HUES48 (cell line): ENCODE data around the gene INSRR.
A peak's percentile ranks its signal among the peaks of the same experiment; 100 is the strongest.

Experiments
- H3K27ac ChIP-seq: one replicate; pipeline ENCODE4 v1.7.0; 2013; ENCODE audit warnings: low read depth, low read length, inconsistent platforms
- H3K27me3 ChIP-seq: 2 replicates; pipeline ENCODE4 v1.6.1; 2013; ENCODE audit warnings: mild to moderate bottlenecking, low read length; ENCODE audit not compliant: control insufficient read depth, insufficient read depth
- H3K36me3 ChIP-seq: 2 replicates; pipeline ENCODE4 v1.6.1; 2013; ENCODE audit warnings: low read length; ENCODE audit not compliant: control insufficient read depth, insufficient read depth
- H3K4me1 ChIP-seq: 2 replicates; pipeline ENCODE4 v1.6.1; 2013; ENCODE audit warnings: mild to moderate bottlenecking, low read length; ENCODE audit not compliant: control insufficient read depth, insufficient read depth
- H3K4me3 ChIP-seq: 2 replicates; pipeline ENCODE4 v1.5.1; 2013; ENCODE audit warnings: mild to moderate bottlenecking, low read depth, low read length
- H3K9ac ChIP-seq: 2 replicates; pipeline ENCODE4 v1.6.1; 2013; ENCODE audit warnings: mild to moderate bottlenecking, low read depth, low read length, moderate library complexity
- H3K9me3 ChIP-seq: 2 replicates; pipeline ENCODE4 v1.6.1; 2013; ENCODE audit warnings: low read length; ENCODE audit not compliant: control insufficient read depth, insufficient read depth

Gene INSRR

DNA sequence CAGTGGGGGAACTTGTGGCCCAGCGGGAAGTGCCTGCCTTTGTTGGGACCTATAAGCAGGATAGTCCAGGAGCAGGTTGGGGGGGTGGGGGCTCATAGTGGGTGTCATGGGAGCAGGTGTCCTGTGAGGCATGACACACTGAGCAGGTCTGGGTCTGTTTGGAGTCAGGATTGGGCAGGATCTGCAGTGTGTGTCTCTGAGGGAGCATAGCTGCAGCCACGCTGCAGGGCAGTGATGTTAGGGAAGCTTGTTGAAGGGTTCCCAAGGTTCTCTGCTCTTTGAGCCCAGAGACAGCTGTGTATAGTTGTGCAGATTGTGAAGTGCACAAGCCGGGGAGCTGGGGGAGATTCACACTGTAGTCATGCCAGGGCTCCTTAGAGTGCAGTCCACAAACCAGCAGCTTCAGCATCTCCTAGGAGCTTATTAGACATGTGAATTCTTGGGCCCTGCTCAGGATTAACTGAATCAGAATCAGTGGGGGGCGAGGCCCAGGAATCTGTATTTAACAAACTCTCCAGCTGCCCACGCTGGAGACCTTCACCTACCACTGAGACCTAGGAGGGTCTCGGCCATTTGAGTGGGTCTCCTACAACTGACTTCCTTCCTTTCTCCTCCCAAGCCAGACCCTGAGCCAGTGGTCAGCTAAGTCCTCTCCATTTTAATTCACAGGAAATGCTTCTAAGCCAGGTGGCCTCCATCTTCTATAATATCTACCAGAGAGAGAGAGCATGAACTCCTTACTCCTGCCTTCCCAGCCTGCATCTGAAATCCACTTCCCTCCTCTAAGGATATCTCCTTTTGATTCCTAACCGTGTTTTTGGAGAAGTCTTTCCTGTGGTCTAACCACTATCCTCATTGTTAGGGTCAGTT is 11.1 kb downstream of the INSRR start:
- Histone ChIP-seq H3K36me3 (no peaks in the 10 kb centered on the region), H3K9me3 (no peaks in the 10 kb centered on the region), H3K9ac (no peak overlapping the region), H3K27ac (no peak overlapping the region), H3K4me1 (peaks cover 6% of the 10 kb centered on the region; the same call in 1 of the 2 replicates), H3K27me3 (peaks cover 97% of the 10 kb centered on the region), H3K4me3 (peak overlapping the region; percentile 53; the same call in 1 of the 2 replicates)

DNA sequence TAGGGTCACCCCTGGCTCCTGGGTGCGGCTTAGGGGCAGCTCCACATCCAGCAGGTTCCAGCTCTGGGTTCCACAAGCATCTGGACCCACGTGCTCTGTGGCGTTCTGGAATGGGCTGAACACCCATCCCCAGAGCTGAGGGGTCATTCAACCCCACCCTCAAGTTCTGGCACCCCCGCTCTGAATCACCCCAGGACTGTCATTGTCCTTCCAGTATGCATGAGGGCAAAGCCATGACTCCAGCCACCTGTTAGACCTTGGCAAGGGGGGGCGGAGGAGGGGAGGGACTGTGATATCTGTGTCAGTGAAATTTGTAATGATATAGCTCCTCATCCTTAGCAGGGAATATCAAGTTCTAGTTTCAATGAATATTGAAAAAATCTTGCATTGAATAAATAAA is 12.3 kb downstream of the INSRR start:
- Histone ChIP-seq H3K9ac (no peak overlapping the region), H3K9me3 (no peaks in the 10 kb centered on the region), H3K36me3 (no peaks in the 10 kb centered on the region), H3K27ac (no peak overlapping the region), H3K4me1 (peaks cover 6% of the 10 kb centered on the region; the same call in 1 of the 2 replicates), H3K4me3 (no peak overlapping the region), H3K27me3 (peaks cover 98% of the 10 kb centered on the region)

DNA sequence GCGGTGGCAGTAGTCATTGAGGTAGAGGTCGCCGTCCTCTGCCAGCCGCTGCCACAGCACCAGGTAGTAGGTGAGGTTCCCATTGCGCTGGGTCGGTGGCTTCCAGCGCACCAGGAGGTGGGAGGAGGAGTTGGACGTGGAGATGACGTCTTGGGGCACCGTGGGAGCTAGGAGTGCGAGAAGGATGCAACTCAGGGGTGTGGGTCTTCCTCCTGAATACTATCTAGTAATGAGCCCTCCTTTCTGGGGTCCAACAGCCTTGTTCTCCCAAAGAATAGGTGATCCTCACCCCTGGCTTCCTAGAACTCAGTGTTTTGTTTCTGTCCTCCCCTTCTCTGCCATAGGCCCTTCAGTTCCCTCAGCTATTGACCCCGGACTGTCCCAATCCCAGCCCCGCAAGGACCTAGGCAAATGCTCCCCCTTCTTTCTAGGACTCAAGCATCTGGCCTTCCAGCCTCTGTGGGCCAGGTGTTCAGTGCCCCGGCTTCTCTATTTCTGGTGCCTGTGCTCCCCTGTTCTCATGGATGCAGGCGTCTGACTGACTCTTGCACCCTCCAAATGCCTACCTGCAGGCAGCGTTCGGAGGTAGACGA is 12.9 kb downstream of the INSRR start:
- peak overlapping the region; percentile 39; the same call in 1 of the 2 replicates for H3K4me3 ChIP-seq
- peaks cover 6% of the 10 kb centered on the region; the same call in 1 of the 2 replicates for H3K4me1 ChIP-seq
- no peak overlapping the region for H3K9ac ChIP-seq
- H3K36me3 ChIP-seq = no peaks in the 10 kb centered on the region
- no peak overlapping the region for H3K27ac ChIP-seq
- no peaks in the 10 kb centered on the region for H3K9me3 ChIP-seq
- peaks cover 95% of the 10 kb centered on the region for H3K27me3 ChIP-seq

DNA sequence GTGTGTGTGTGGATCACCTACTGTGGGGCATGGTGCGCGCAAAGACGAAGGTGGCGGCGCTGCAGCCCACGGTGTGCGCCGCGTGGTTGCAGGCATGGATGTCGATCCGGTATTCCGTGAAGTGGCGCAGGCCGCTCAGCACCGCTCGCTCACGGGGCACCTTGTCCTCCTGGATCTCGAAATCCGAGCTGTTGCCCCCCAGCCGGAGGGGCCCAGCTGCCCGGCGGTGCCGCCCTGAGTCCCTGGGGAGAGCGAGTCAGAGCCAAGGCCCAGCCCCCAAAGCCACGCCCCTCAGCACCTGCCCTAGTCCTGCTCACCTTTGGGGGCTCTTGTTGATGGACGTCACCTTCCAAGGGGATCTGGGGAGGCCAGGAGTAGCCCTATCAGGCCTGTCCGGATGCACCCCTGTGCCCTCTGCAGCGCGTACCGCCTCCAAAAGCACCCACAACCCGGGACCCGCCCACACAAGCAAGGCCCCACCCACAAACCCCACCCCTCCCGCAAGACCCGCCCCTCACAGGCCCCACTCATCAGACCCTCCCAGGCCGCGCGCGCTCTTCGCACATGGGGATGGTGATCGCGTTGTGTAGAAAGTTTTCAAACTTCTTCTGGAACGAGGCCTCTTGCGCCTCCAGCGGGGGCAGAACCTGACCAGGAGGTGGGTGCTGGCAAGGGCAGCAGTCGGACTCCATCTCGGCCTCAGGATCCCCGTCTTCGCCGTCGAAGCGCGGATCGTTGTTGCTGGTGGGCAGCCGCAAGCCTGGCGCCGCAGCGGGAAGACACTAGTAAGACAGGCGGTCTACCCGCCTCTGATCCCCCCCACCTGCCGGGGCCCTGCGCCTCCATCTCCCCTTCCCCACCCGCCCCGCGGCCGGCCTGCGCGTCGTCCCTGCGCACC is 13.6 kb downstream of the INSRR start:
- peak overlapping the region; percentile 56 for H3K4me3 ChIP-seq
- H3K27ac ChIP-seq = no peak overlapping the region
- H3K9ac ChIP-seq = no peak overlapping the region
- H3K4me1 ChIP-seq = peaks cover 6% of the 10 kb centered on the region; the same call in 1 of the 2 replicates
- peaks cover 90% of the 10 kb centered on the region for H3K27me3 ChIP-seq
- H3K36me3 ChIP-seq = no peaks in the 10 kb centered on the region
- no peaks in the 10 kb centered on the region for H3K9me3 ChIP-seq

DNA sequence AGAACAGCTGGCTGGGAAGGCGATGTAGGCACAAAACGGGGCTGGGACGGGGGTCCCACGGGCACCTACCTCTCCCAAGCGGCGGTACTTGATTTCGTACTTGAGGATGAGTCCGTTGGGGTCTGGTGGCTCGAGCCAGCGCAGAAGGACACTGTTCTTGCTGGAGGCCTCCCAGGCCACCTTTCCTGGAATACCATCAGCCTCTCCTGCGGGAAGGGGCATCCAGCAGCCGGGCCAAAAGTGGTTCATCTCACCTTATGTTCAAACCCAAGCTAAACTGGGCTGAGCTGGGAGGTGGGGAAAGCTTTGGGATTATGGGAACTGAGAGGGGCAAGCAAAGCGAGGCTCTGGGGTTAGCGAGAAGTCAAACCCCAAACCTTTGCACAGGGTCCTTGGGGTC is 14.3 kb downstream of the INSRR start:
- Histone ChIP-seq H3K9me3 (no peaks in the 10 kb centered on the region), H3K4me3 (peak overlapping the region; percentile 56), H3K27me3 (peaks cover 83% of the 10 kb centered on the region), H3K9ac (no peak overlapping the region), H3K36me3 (no peaks in the 10 kb centered on the region), H3K27ac (no peak overlapping the region), H3K4me1 (peaks cover 6% of the 10 kb centered on the region; the same call in 1 of the 2 replicates)

DNA sequence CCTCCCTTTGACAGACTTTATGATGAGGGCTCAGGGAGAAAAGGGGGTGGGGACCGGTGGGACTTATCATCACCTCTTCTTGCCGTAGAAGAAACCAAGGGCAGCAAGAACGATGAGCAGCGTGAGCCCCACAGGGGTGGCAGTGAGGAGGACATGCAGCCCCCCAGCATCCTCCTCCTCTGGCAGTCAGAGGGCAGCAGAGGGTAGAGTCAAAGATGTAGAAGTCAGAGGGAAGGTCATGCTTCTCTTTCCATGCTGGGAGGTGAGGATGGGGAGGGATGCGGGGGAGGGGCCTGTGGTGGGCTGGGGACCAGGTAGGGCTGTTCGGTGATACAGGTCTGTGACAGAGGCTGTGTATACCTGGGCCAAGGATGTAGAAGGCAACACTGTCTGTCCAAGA is 14.8 kb downstream of the INSRR start:
- no peaks in the 10 kb centered on the region for H3K9me3 ChIP-seq
- no peaks in the 10 kb centered on the region for H3K36me3 ChIP-seq
- H3K27ac ChIP-seq = no peak overlapping the region
- peaks cover 7% of the 10 kb centered on the region; the same call in 1 of the 2 replicates for H3K4me1 ChIP-seq
- peaks cover 78% of the 10 kb centered on the region for H3K27me3 ChIP-seq
- no peak overlapping the region for H3K4me3 ChIP-seq
- no peak overlapping the region for H3K9ac ChIP-seq

DNA sequence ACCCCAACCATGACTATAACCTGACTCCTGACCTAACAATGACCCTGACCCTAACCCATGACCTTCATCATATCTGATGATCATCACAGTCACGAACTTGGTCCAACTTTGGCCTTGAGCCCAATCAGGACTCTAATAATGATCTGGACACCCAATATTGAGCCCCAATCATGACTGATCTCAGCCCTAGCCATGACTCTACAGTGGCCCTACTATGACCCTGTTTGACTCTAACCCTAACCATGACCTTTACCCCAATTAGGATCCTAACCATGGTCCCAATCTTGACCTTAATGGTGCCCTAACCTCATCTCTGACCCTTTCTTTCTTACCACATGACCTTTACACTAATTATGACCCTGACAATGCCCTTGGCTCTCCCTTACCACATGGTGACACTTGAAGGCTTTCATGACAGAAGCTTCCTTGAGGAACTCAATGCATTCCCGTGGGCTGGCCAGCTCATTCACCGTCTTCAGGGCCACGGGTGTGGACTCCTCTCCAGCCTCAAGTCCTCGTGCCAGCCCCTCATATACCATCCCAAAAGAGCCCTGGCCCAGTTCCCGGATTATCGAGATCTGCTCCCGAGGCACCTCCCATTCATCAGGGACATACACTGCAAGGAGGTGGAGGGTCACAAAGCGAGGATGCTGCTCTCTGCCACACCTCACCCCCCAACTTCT is 16.2 kb downstream of the INSRR start:
- Histone ChIP-seq H3K27ac (no peak overlapping the region), H3K27me3 (peaks cover 66% of the 10 kb centered on the region), H3K4me1 (peaks cover 6% of the 10 kb centered on the region; the same call in 1 of the 2 replicates), H3K9me3 (no peaks in the 10 kb centered on the region), H3K9ac (no peak overlapping the region), H3K4me3 (no peak overlapping the region), H3K36me3 (no peaks in the 10 kb centered on the region)

DNA sequence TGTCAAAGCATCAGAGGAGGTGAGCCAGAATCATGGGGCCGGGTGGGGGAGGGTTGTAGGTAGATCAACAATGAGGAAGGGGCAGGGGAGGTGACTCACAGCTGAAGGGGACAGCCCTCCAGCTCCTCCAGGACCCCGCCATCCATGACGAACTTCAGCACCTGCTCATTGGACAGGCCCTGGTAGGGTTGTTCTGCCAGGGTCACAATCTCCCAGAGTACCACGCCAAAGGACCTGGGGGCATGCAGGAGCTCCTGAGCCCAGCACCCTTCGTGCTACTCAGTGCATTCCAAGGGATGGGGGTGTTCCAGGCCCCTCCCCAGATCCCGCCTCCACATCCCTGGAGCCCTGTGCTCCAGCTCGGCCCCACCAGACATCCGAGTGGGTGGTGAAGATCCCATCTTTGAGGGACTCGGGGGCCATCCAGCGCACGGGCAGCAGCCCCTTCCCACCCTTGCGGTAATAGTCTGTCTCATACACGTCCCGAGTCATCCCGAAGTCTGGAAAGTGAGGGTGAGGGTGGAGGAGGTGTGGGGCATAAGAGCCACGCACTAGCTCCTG is 17.5 kb downstream of the INSRR start:
- no peak overlapping the region for H3K27ac ChIP-seq
- H3K9ac ChIP-seq = no peak overlapping the region
- peaks cover 6% of the 10 kb centered on the region; the same call in 1 of the 2 replicates for H3K4me1 ChIP-seq
- no peak overlapping the region for H3K4me3 ChIP-seq
- H3K27me3 ChIP-seq = peaks cover 61% of the 10 kb centered on the region
- no peaks in the 10 kb centered on the region for H3K9me3 ChIP-seq
- no peaks in the 10 kb centered on the region for H3K36me3 ChIP-seq

DNA sequence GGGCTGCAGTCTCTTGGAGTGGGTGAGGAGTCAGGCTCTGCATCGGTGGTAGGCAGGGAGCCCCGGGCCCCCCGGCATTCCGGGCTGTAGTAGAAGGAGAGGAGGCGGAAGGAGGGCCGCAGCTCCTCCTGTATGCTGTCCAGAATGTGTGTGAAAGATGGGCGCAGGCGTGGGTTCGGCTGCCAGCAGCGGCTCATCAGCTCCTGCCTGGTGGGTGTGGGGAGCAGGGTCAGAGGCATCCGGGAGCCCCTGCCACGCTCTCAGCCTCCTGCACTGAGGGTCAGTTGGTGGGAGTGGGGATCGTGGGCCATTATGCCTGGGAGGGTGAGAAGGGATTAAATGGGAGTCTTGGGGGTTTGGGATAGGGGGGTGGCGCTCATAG is 18.0 kb downstream of the INSRR start:
- Histone ChIP-seq H3K4me3 (no peak overlapping the region), H3K9me3 (no peaks in the 10 kb centered on the region), H3K27me3 (peaks cover 56% of the 10 kb centered on the region), H3K9ac (no peak overlapping the region), H3K27ac (no peak overlapping the region), H3K4me1 (peaks cover 6% of the 10 kb centered on the region; the same call in 1 of the 2 replicates), H3K36me3 (no peaks in the 10 kb centered on the region)
